ENCODE measurements around the gene DHRSX. TPM values are rescaled to one million over a fixed set of nuclear protein-coding genes. Genes with fewer than 3 reads are reported as not detected.
"Not testable (repeated sequence)": the region's sequence is repeated elsewhere in the genome, so short reads cannot be mapped to it uniquely, and the experiment has no call there.

The DHRSX gene
- total and polyA plus RNA-seq, 7 experiments from 2014 or later, result 15.0 to 26.2 (median 17.6) TPM

GRCh38 chrX:2423899-2424298 lies 76.9 kb downstream of the DHRSX start:
- no peak for ATAC-seq
- peaks cover 0 to 4% (median 0%) of the 10 kb centered on the region in 7 donors for H3K4me1 Mint-ChIP-seq
- H3K36me3 Mint-ChIP-seq, result peaks cover 32 to 69% (median 67%) of the 10 kb centered on the region in 5 donors
- H3K9me3 Mint-ChIP-seq, result peaks cover 5 to 22% (median 17%) of the 10 kb centered on the region in 11 donors
- Histone ChIP-seq H3K4me3 (ENCODE audit: low read length) (no peak overlapping the region), H3K4me1 (ENCODE audit: control insufficient read depth in 2 of 2, insufficient read depth in 2 of 2, low read length in 2 of 2) (no peaks in the 10 kb centered on the region), H3K27ac (ENCODE audit: low read depth, low read length) (no peak overlapping the region), H3K9me3 (ENCODE audit: control insufficient read depth in 2 of 3, low read length in 3 of 3) (peaks cover 0 to 6% (median 5%) of the 10 kb centered on the region in 3 experiments), H3K27me3 (ENCODE audit: control insufficient read depth in 2 of 2, insufficient read depth in 2 of 2, low read length in 2 of 2) (no peaks in the 10 kb centered on the region), H3K36me3 (ENCODE audit: control insufficient read depth in 2 of 3, insufficient read depth in 3 of 3, low read length in 3 of 3) (peaks cover 0 to 35% (median 0%) of the 10 kb centered on the region in 3 experiments)
- H3K4me3 Mint-ChIP-seq, result no peak overlapping the region
- CTCF ChIA-PET, result no interaction called here
- POLR2A ChIA-PET, result no interaction called here
- no peaks in the 10 kb centered on the region for H3K27me3 Mint-ChIP-seq
- no peak overlapping the region for H3K27ac Mint-ChIP-seq
- intact Hi-C loops (cut with micrococcal nuclease), result no loop called here
- DNase-seq, result no peak

GRCh38 chrX:2423282-2423681 lies 77.5 kb downstream of the DHRSX start:
- no peak for ATAC-seq
- peaks cover 32 to 66% (median 63%) of the 10 kb centered on the region in 5 donors for H3K36me3 Mint-ChIP-seq

GRCh38 chrX:2419418-2419817 lies 81.4 kb downstream of the DHRSX start:
- POLR2A ChIA-PET; H3K27me3 ChIP-seq (ENCODE audit: control insufficient read depth in 2 of 2, insufficient read depth in 2 of 2, low read length in 2 of 2); H3K9me3 ChIP-seq (ENCODE audit: control insufficient read depth in 2 of 3, low read length in 3 of 3); DNase-seq; H3K4me3 ChIP-seq (ENCODE audit: low read length); intact Hi-C loops (cut with micrococcal nuclease); H3K4me1 ChIP-seq (ENCODE audit: control insufficient read depth in 2 of 2, insufficient read depth in 2 of 2, low read length in 2 of 2); ATAC-seq; H3K27ac ChIP-seq (ENCODE audit: low read depth, low read length); CTCF ChIA-PET; H3K4me3 Mint-ChIP-seq; H3K27me3 Mint-ChIP-seq; H3K9me3 Mint-ChIP-seq; H3K27ac Mint-ChIP-seq; H3K4me1 Mint-ChIP-seq: not testable (repeated sequence)
- H3K36me3 ChIP-seq (ENCODE audit: control insufficient read depth in 2 of 3, insufficient read depth in 3 of 3, low read length in 3 of 3), result peaks cover 0 to 17% (median 0%) of the 10 kb centered on the region in 3 experiments
- peaks cover 16 to 32% (median 31%) of the 10 kb centered on the region in 5 donors for H3K36me3 Mint-ChIP-seq

More at GRCh38 chrX:2423282-2423681, 77.5 kb downstream of the DHRSX start:
- H3K4me1 ChIP-seq (ENCODE audit: control insufficient read depth in 2 of 2, insufficient read depth in 2 of 2, low read length in 2 of 2), result no peaks in the 10 kb centered on the region
- intact Hi-C loops (cut with micrococcal nuclease), result no loop called here
- peaks cover 0 to 35% (median 0%) of the 10 kb centered on the region in 3 experiments for H3K36me3 ChIP-seq (ENCODE audit: control insufficient read depth in 2 of 3, insufficient read depth in 3 of 3, low read length in 3 of 3)
- Mint-ChIP-seq H3K4me1 (peaks cover 0 to 4% (median 0%) of the 10 kb centered on the region in 7 donors), H3K27ac (no peak overlapping the region), H3K9me3 (peaks cover 4 to 21% (median 16%) of the 10 kb centered on the region in 11 donors), H3K27me3 (no peaks in the 10 kb centered on the region), H3K4me3 (no peak overlapping the region)
- ChIA-PET POLR2A (no interaction called here), CTCF (no interaction called here)
- no peak overlapping the region for H3K27ac ChIP-seq (ENCODE audit: low read depth, low read length)
- no peak for DNase-seq
- no peak overlapping the region for H3K4me3 ChIP-seq (ENCODE audit: low read length)
- H3K27me3 ChIP-seq (ENCODE audit: control insufficient read depth in 2 of 2, insufficient read depth in 2 of 2, low read length in 2 of 2), result no peaks in the 10 kb centered on the region
- peaks cover 0 to 6% (median 5%) of the 10 kb centered on the region in 3 experiments for H3K9me3 ChIP-seq (ENCODE audit: control insufficient read depth in 2 of 3, low read length in 3 of 3)

DNA sequence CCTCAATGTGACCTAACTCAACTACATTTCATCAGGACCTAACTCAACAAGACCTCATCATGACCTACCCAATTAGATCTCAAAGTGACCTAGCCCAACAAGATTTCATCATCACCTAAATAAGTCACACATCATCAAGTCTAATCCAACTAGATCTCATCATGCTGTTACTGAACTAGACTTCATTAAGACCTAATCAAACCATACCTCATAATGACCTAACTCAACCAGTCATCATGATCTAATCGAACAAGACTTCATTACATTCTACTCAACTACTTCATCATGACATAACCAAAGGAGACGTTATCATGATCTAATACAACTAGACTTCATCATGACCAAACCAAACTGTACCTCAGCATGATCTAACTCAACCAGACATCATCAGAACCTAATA lies 82.8 kb downstream of the DHRSX start:
- no peak overlapping the region for H3K27ac ChIP-seq (ENCODE audit: low read depth, low read length)
- no peak overlapping the region for H3K4me3 ChIP-seq (ENCODE audit: low read length)
- H3K9me3 Mint-ChIP-seq, result peaks cover 0 to 10% (median 1%) of the 10 kb centered on the region in 11 donors
- no peaks in the 10 kb centered on the region for H3K4me1 ChIP-seq (ENCODE audit: control insufficient read depth in 2 of 2, insufficient read depth in 2 of 2, low read length in 2 of 2)
- H3K4me1 Mint-ChIP-seq, result peaks cover 0 to 4% (median 0%) of the 10 kb centered on the region in 7 donors
- no peak for ATAC-seq
- POLR2A ChIA-PET, result no interaction called here
- H3K27ac Mint-ChIP-seq, result no peak overlapping the region
- peaks cover 0 to 8% (median 0%) of the 10 kb centered on the region in 3 experiments for H3K36me3 ChIP-seq (ENCODE audit: control insufficient read depth in 2 of 3, insufficient read depth in 3 of 3, low read length in 3 of 3)
- no peak for DNase-seq
- peaks cover 15 to 21% (median 20%) of the 10 kb centered on the region in 5 donors for H3K36me3 Mint-ChIP-seq
- H3K9me3 ChIP-seq (ENCODE audit: control insufficient read depth in 2 of 3, low read length in 3 of 3), result peaks cover 0 to 4% (median 0%) of the 10 kb centered on the region in 3 experiments
- CTCF ChIA-PET, result no interaction called here
- intact Hi-C loops (cut with micrococcal nuclease), result no loop called here
- H3K27me3 Mint-ChIP-seq, result no peaks in the 10 kb centered on the region
- no peaks in the 10 kb centered on the region for H3K27me3 ChIP-seq (ENCODE audit: control insufficient read depth in 2 of 2, insufficient read depth in 2 of 2, low read length in 2 of 2)
- H3K4me3 Mint-ChIP-seq, result no peak overlapping the region

GRCh38 chrX:2416851-2417604 lies 83.7 kb downstream of the DHRSX start:
- H3K9me3 Mint-ChIP-seq, result peaks cover 0 to 10% (median 1%) of the 10 kb centered on the region in 11 donors
- H3K4me1 Mint-ChIP-seq, result peaks cover 0 to 4% (median 0%) of the 10 kb centered on the region in 7 donors
- DNase-seq (no peak), ATAC-seq (peak; percentile 57)
- no peak overlapping the region for H3K4me3 Mint-ChIP-seq
- Histone ChIP-seq H3K9me3 (ENCODE audit: control insufficient read depth in 2 of 3, low read length in 3 of 3) (peaks cover 0 to 4% (median 0%) of the 10 kb centered on the region in 3 experiments), H3K36me3 (ENCODE audit: control insufficient read depth in 2 of 3, insufficient read depth in 3 of 3, low read length in 3 of 3) (peaks cover 0 to 8% (median 0%) of the 10 kb centered on the region in 3 experiments), H3K4me3 (ENCODE audit: low read length) (no peak overlapping the region), H3K27ac (ENCODE audit: low read depth, low read length) (no peak overlapping the region), H3K27me3 (ENCODE audit: control insufficient read depth in 2 of 2, insufficient read depth in 2 of 2, low read length in 2 of 2) (no peaks in the 10 kb centered on the region), H3K4me1 (ENCODE audit: control insufficient read depth in 2 of 2, insufficient read depth in 2 of 2, low read length in 2 of 2) (no peaks in the 10 kb centered on the region)
- ChIA-PET CTCF (no interaction called here), POLR2A (no interaction called here)
- H3K27me3 Mint-ChIP-seq, result no peaks in the 10 kb centered on the region
- H3K27ac Mint-ChIP-seq, result no peak overlapping the region
- peaks cover 15% of the 10 kb centered on the region in 5 donors for H3K36me3 Mint-ChIP-seq
- intact Hi-C loops (cut with micrococcal nuclease), result no loop called here

DNA sequence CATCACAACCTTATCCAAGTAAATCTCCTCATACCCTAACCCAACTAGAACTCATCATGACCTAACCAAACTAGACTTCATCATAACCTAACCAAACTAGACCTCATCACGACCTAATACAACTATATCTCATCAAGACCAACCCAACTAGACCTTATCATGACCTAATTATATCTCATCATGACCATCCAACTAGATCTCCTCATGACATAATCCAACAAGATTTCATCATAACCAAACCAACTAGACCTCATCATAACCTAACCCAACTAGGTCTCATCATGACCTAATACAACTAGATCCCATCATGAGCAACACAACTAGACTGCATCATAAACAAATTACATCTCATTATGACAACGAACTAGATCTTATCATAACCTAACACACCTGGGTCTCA lies 86.4 kb downstream of the DHRSX start:
- Histone ChIP-seq H3K4me1 (ENCODE audit: control insufficient read depth in 2 of 2, insufficient read depth in 2 of 2, low read length in 2 of 2) (no peaks in the 10 kb centered on the region), H3K36me3 (ENCODE audit: control insufficient read depth in 2 of 3, insufficient read depth in 3 of 3, low read length in 3 of 3) (peaks cover 0 to 5% (median 0%) of the 10 kb centered on the region in 3 experiments), H3K9me3 (ENCODE audit: control insufficient read depth in 2 of 3, low read length in 3 of 3) (peaks cover 0 to 4% (median 0%) of the 10 kb centered on the region in 3 experiments), H3K4me3 (ENCODE audit: low read length) (no peak overlapping the region), H3K27me3 (ENCODE audit: control insufficient read depth in 2 of 2, insufficient read depth in 2 of 2, low read length in 2 of 2) (no peaks in the 10 kb centered on the region), H3K27ac (ENCODE audit: low read depth, low read length) (no peak overlapping the region)
- Mint-ChIP-seq H3K27ac (no peak overlapping the region), H3K36me3 (peaks cover 0 to 16% (median 15%) of the 10 kb centered on the region in 5 donors), H3K4me3 (no peak overlapping the region), H3K27me3 (no peaks in the 10 kb centered on the region), H3K4me1 (no peaks in the 10 kb centered on the region), H3K9me3 (peaks cover 0 to 1% (median 0%) of the 10 kb centered on the region in 11 donors)
- no peak for ATAC-seq
- ChIA-PET POLR2A (no interaction called here), CTCF (no interaction called here)
- intact Hi-C loops (cut with micrococcal nuclease), result no loop called here
- DNase-seq, result no peak

DNA sequence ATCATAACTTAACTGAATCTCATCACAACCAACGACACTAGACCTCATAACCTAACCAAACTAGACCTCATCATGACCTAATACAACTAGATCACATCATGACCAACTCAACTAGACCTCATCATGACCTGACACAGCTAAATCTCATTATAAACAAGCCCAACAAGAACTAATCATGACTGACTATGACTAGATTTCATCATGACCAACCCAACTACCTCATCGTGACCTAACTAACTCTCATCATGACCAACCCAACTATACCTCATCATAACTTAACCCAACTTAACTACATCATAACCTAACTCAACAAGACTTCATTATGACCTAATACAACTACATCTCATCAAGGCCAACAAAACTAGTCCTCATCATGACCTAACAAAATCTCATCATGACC lies 86.8 kb downstream of the DHRSX start:
- H3K9me3 Mint-ChIP-seq, result peaks cover 0 to 4% (median 0%) of the 10 kb centered on the region in 11 donors
- ChIA-PET POLR2A (no interaction called here), CTCF (no interaction called here)
- Histone ChIP-seq H3K36me3 (ENCODE audit: control insufficient read depth in 2 of 3, insufficient read depth in 3 of 3, low read length in 3 of 3) (peaks cover 0 to 5% (median 0%) of the 10 kb centered on the region in 3 experiments), H3K27me3 (ENCODE audit: control insufficient read depth in 2 of 2, insufficient read depth in 2 of 2, low read length in 2 of 2) (no peaks in the 10 kb centered on the region), H3K4me1 (ENCODE audit: control insufficient read depth in 2 of 2, insufficient read depth in 2 of 2, low read length in 2 of 2) (no peaks in the 10 kb centered on the region), H3K9me3 (ENCODE audit: control insufficient read depth in 2 of 3, low read length in 3 of 3) (peaks cover 0 to 4% (median 0%) of the 10 kb centered on the region in 3 experiments), H3K4me3 (ENCODE audit: low read length) (no peak overlapping the region), H3K27ac (ENCODE audit: low read depth, low read length) (no peak overlapping the region)
- peaks cover 0 to 20% (median 19%) of the 10 kb centered on the region in 5 donors for H3K36me3 Mint-ChIP-seq
- ATAC-seq (no peak), DNase-seq (no peak)
- H3K27me3 Mint-ChIP-seq, result no peaks in the 10 kb centered on the region
- H3K4me1 Mint-ChIP-seq, result no peaks in the 10 kb centered on the region
- intact Hi-C loops (cut with micrococcal nuclease), result no loop called here
- no peak overlapping the region for H3K4me3 Mint-ChIP-seq
- H3K27ac Mint-ChIP-seq, result no peak overlapping the region

Measured in naive thymus-derived CD4-positive, alpha-beta T cell (primary cell).